Measurements from ENCODE around the gene LRRC9. TPM values are rescaled to one million over a fixed set of nuclear protein-coding genes. Genes with fewer than 3 reads are reported as not detected.

LRRC9 gene
- polyA plus RNA-seq, 3 donors = not detected

- H3K36me3 ChIP-seq (replicated peaks in 1 of 2; ENCODE audit: control insufficient read depth in 1 of 2, insufficient read depth in 2 of 2, low read length in 2 of 2) = no peaks in the 10 kb centered on the region
- H3K4me3 ChIP-seq (replicated peaks in 1 of 3; ENCODE audit: low read depth in 2 of 3, low read length in 3 of 3) = no peak overlapping the region
- no peaks in the 10 kb centered on the region for H4K20me1 ChIP-seq (ENCODE audit: insufficient read depth, low read length)
- H3K27ac ChIP-seq (ENCODE audit: low read depth in 1 of 2, low read length in 2 of 2) = no peak overlapping the region
- H3K9me3 ChIP-seq (replicated peaks in 1 of 2; ENCODE audit: control insufficient read depth in 1 of 2, insufficient read depth in 1 of 2, low read length in 2 of 2) = peaks cover 0 to 9% of the 10 kb centered on the region in 2 donors
- WGBS (ENCODE audit: insufficient coverage) = 92% methylated on average over 2 of the region's 3 CpGs
- no peak for DNase-seq
- Mint-ChIP-seq H3K4me3 (no peak overlapping the region), H3K4me1 (no peaks in the 10 kb centered on the region), H3K27ac (no peak overlapping the region), H3K27me3 (ENCODE audit: low read depth in 3 of 3) (peaks cover 0 to 4% (median 1%) of the 10 kb centered on the region in 3 donors), H3K36me3 (no peaks in the 10 kb centered on the region), H3K9me3 (peaks cover 3 to 21% (median 9%) of the 10 kb centered on the region in 7 donors)
- H3K4me1 ChIP-seq (ENCODE audit: control insufficient read depth in 1 of 2, insufficient read depth in 2 of 2, low read length in 2 of 2) = no peaks in the 10 kb centered on the region
- H2AFZ ChIP-seq (ENCODE audit: insufficient read depth, low read depth, low read length, poor library complexity, severe bottlenecking) = no peak overlapping the region
- H3K4me2 ChIP-seq (replicated peaks; ENCODE audit: extremely low read depth, low read length, poor library complexity, severe bottlenecking) = no peak overlapping the region
- no peaks in the 10 kb centered on the region for H3K27me3 ChIP-seq (ENCODE audit: control insufficient read depth in 2 of 2, insufficient read depth in 2 of 2, low read length in 2 of 2)
- no peak for TF ChIP-seq CTCF (IDR thresholded peaks at IDR 0.05)
- no peak overlapping the region for H3K9ac ChIP-seq (ENCODE audit: insufficient read depth, low read length, poor library complexity, severe bottlenecking)
- no peaks in the 10 kb centered on the region for H3K79me2 ChIP-seq (ENCODE audit: insufficient read depth, low read length)
- intact Hi-C loops (cut with micrococcal nuclease) = loop anchor here in 1 of 2 donors (5.0 kb wide), 1 partner anchor 228 kb away; no protein-coding TSS in a partner anchor
Observed at GRCh38 chr14:59959668-59960067, 39.7 kb downstream of the LRRC9 start.

GRCh38 chr14:59961518-59962062 lies 41.6 kb downstream of the LRRC9 start:
- H3K9me3 ChIP-seq (replicated peaks in 1 of 2; ENCODE audit: control insufficient read depth in 1 of 2, insufficient read depth in 1 of 2, low read length in 2 of 2) = peaks cover 0 to 9% of the 10 kb centered on the region in 2 donors
- H3K36me3 ChIP-seq (replicated peaks in 1 of 2; ENCODE audit: control insufficient read depth in 1 of 2, insufficient read depth in 2 of 2, low read length in 2 of 2) = no peaks in the 10 kb centered on the region
- H3K79me2 ChIP-seq (ENCODE audit: insufficient read depth, low read length) = no peaks in the 10 kb centered on the region
- Mint-ChIP-seq H3K36me3 (no peaks in the 10 kb centered on the region), H3K27me3 (ENCODE audit: low read depth in 3 of 3) (peaks cover 1 to 6% (median 2%) of the 10 kb centered on the region in 3 donors), H3K27ac (no peak overlapping the region), H3K9me3 (peaks cover 0 to 7% (median 3%) of the 10 kb centered on the region in 7 donors), H3K4me3 (no peak overlapping the region), H3K4me1 (peaks cover 8% of the 10 kb centered on the region)
- no peak for DNase-seq
- H2AFZ ChIP-seq (ENCODE audit: insufficient read depth, low read depth, low read length, poor library complexity, severe bottlenecking) = no peak overlapping the region
- intact Hi-C loops (cut with micrococcal nuclease) = loop anchor here in 1 of 2 donors (5.0 kb wide), 1 partner anchor 226 kb away; no protein-coding TSS in a partner anchor
- H3K9ac ChIP-seq (ENCODE audit: insufficient read depth, low read length, poor library complexity, severe bottlenecking) = no peak overlapping the region
- peaks cover 0 to 3% of the 10 kb centered on the region in 2 donors for H3K4me1 ChIP-seq (ENCODE audit: control insufficient read depth in 1 of 2, insufficient read depth in 2 of 2, low read length in 2 of 2)
- WGBS (ENCODE audit: insufficient coverage) = no CpG with 5 or more reads among the region's 1 CpG
- TF ChIP-seq CTCF (IDR thresholded peaks at IDR 0.05) = no peak
- H3K4me2 ChIP-seq (replicated peaks; ENCODE audit: extremely low read depth, low read length, poor library complexity, severe bottlenecking) = no peak overlapping the region
- H4K20me1 ChIP-seq (ENCODE audit: insufficient read depth, low read length) = no peaks in the 10 kb centered on the region
- H3K27me3 ChIP-seq (ENCODE audit: control insufficient read depth in 2 of 2, insufficient read depth in 2 of 2, low read length in 2 of 2) = no peaks in the 10 kb centered on the region
- no peak overlapping the region for H3K4me3 ChIP-seq (replicated peaks in 1 of 3; ENCODE audit: low read depth in 2 of 3, low read length in 3 of 3)
- no peak overlapping the region for H3K27ac ChIP-seq (ENCODE audit: low read depth in 1 of 2, low read length in 2 of 2)

Data from CD14-positive monocyte (primary cell).